Erythroblast (primary cell): ENCODE results near the gene LURAP1L.
A peak's percentile ranks its signal among the peaks of the same experiment; 100 is the strongest.

ENCODE experiments used
- DNase-seq, 2 experiments: peaks; one replicate each; lab custom pipeline; 2025; lab: John Stamatoyannopoulos, UW
- GATA1 ChIP-seq: IDR thresholded peaks from 2 replicates; pipeline ENCODE4 v1.6.1; 2011; ENCODE audit warnings: low read depth, mild to moderate bottlenecking, control low read depth, low read length, moderate library complexity
- POLR2A ChIP-seq: IDR thresholded peaks from 2 replicates; pipeline ENCODE4 v1.6.1; 2011; ENCODE audit warnings: mild to moderate bottlenecking, low read length

LURAP1L gene

GRCh38 chr9:12764150-12764549 lies 10.7 kb upstream of the LURAP1L start:
- no peak for TF ChIP-seq GATA1
- no peak for TF ChIP-seq POLR2A
- DNase-seq = no peak

- TF ChIP-seq GATA1 = no peak
- TF ChIP-seq POLR2A = no peak
- DNase-seq = no peak
Measured at GRCh38 chr9:12765088-12765798, 9.6 kb upstream of the LURAP1L start.

- DNase-seq = no peak
- TF ChIP-seq GATA1 = no peak
Measured at GRCh38 chr9:12766357-12766756, 8.5 kb upstream of the LURAP1L start.

- no peak for TF ChIP-seq GATA1
- no peak for TF ChIP-seq POLR2A
- no peak for DNase-seq
Measured at GRCh38 chr9:12770261-12770660, 4.6 kb upstream of the LURAP1L start.

- no peak for DNase-seq
- TF ChIP-seq GATA1 (no peak), POLR2A (no peak)
Measured at GRCh38 chr9:12771891-12772290, 2.9 kb upstream of the LURAP1L start.

GRCh38 chr9:12773562-12773961 lies 1.3 kb upstream of the LURAP1L start:
- TF ChIP-seq GATA1 = no peak
- no peak for DNase-seq

GRCh38 chr9:12775679-12776512 lies 1.1 kb downstream of the LURAP1L start:
- TF ChIP-seq GATA1 (no peak), POLR2A (no peak)
- DNase-seq = peak; percentile 15 to 27

GRCh38 chr9:12776513-12777055 lies 1.8 kb downstream of the LURAP1L start:
- no peak for TF ChIP-seq GATA1
- TF ChIP-seq POLR2A = no peak
- no peak for DNase-seq

GRCh38 chr9:12777121-12778022 lies 2.6 kb downstream of the LURAP1L start:
- DNase-seq = no peak
- TF ChIP-seq POLR2A = no peak
- no peak for TF ChIP-seq GATA1

- TF ChIP-seq GATA1 (no peak), POLR2A (no peak)
- no peak for DNase-seq
Measured at GRCh38 chr9:12778389-12778788, 3.6 kb downstream of the LURAP1L start.

GRCh38 chr9:12781226-12781733 lies 6.5 kb downstream of the LURAP1L start:
- DNase-seq = no peak

GRCh38 chr9:12783767-12784460 lies 9.1 kb downstream of the LURAP1L start:
- TF ChIP-seq GATA1 (no peak), POLR2A (no peak)
- no peak for DNase-seq

More at GRCh38 chr9:12781226-12781733, 6.5 kb downstream of the LURAP1L start:
- TF ChIP-seq GATA1 = no peak
- TF ChIP-seq POLR2A = no peak
